Nephron (organoid): Measurements from ENCODE around the gene GNG7.

Experiments
- H3K27ac Mint-ChIP-seq, 3 experiments: 2 replicates each; pipeline ENCODE4 v1.8.0; 2020; ENCODE audit warnings: mixed read lengths in 3 of 3, mild to moderate bottlenecking in 2 of 3, moderate library complexity in 1 of 3
- H3K27me3 Mint-ChIP-seq: 2 replicates; pipeline ENCODE4 v1.8.0; 2021; ENCODE audit warnings: low read depth, mild to moderate bottlenecking, moderate library complexity, mixed read lengths
- H3K36me3 Mint-ChIP-seq: 2 replicates; pipeline ENCODE4 v1.8.0; 2020; ENCODE audit warnings: low read depth, mixed read lengths
- H3K4me1 Mint-ChIP-seq: 2 replicates; pipeline ENCODE4 v1.8.0; 2020; ENCODE audit warnings: mixed read lengths
- H3K4me3 Mint-ChIP-seq, 3 experiments: 2 replicates each; pipeline ENCODE4 v1.8.0; 2020; ENCODE audit warnings: mild to moderate bottlenecking in 3 of 3, mixed read lengths in 3 of 3, moderate library complexity in 2 of 3
- H3K9me3 Mint-ChIP-seq: 2 replicates; pipeline ENCODE4 v1.8.0; 2020; ENCODE audit warnings: mixed read lengths
- TF ChIP-seq, protein P1 (sequence below), 3 experiments: fragments of 200-600 bp; sonication (generic); IDR thresholded peaks; one replicate each; pipeline ENCODE4 v1.5.0; 2021; ENCODE audit warnings: antibody characterized with exemption in 3 of 3; ENCODE audit not compliant: unreplicated experiment in 3 of 3

Gene GNG7

DNA sequence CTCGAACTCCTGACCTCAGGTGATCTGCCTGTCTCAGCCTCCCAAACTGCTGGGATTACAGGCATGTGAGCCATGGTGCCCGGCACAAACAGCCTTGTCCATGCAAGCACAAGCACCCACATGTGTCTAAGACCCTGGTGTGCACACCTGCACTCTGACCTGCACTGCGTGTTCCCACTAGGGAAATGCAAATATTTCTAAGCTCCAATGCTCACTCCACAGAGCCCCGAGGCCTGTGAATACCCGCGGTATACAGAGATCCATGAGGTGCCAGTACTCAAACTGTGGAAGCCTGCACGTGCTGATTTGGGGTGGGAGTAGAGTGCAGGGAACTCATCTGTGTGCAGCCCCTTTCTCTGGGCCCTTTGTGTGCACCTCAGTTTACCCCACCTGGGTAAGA is 211.8 kb downstream of the GNG7 start:
- TF ChIP-seq, protein P1, sequence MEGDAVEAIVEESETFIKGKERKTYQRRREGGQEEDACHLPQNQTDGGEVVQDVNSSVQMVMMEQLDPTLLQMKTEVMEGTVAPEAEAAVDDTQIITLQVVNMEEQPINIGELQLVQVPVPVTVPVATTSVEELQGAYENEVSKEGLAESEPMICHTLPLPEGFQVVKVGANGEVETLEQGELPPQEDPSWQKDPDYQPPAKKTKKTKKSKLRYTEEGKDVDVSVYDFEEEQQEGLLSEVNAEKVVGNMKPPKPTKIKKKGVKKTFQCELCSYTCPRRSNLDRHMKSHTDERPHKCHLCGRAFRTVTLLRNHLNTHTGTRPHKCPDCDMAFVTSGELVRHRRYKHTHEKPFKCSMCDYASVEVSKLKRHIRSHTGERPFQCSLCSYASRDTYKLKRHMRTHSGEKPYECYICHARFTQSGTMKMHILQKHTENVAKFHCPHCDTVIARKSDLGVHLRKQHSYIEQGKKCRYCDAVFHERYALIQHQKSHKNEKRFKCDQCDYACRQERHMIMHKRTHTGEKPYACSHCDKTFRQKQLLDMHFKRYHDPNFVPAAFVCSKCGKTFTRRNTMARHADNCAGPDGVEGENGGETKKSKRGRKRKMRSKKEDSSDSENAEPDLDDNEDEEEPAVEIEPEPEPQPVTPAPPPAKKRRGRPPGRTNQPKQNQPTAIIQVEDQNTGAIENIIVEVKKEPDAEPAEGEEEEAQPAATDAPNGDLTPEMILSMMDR (IDR thresholded peaks at IDR 0.05; ENCODE audit: unreplicated experiment in 3 of 3): no peak
- Mint-ChIP-seq H3K27me3 (peaks cover 20% of the 10 kb centered on the region), H3K9me3 (no peaks in the 10 kb centered on the region), H3K27ac (no peak overlapping the region), H3K4me1 (peaks cover 19% of the 10 kb centered on the region), H3K36me3 (no peaks in the 10 kb centered on the region), H3K4me3 (peak overlapping the region in 1 of 3 experiments; percentile 27)

DNA sequence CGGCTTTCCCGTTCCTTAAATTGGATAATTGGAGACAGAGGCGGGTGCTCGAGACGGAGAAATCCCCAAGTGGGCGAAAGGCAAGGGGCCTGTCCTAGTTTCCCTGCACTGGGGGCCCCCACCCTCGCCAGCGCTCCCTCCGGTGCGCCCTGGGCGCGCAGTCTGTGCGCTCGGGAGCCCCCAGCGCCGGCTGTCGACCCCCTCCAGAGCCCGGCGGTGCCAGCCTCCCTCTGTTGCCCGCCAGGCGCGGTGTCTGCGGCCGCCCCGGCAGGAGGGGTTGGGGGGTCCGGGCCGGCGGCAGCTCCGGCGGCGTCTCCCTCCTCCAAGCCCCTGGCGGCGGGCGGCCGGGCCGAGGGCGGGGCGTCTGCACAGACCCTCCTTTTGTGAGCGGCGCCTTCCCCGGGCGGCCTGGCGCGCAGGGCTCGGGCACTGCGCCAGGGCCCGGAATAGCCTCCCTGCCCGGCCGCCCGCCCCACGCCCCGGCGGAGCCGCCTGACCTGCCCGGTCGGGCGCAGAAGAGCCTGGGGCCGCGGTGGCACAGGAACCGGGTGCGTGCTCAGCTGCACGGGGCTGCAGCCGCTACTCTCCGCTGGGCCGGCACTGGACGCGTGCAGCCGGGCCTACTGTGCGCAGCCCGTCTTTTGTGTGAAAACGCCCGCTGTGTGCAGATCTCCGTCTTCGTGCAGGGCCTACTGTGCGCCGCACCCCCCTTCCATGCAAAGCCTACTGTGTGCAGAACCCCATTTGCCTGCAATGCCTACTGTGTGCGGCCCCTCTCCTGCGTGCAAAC is 213.4 kb downstream of the GNG7 start:
- H3K27ac Mint-ChIP-seq: peak overlapping the region in 1 of 3 experiments; percentile 15
- H3K9me3 Mint-ChIP-seq: no peaks in the 10 kb centered on the region
- H3K36me3 Mint-ChIP-seq: no peaks in the 10 kb centered on the region
- TF ChIP-seq, protein P1 (IDR thresholded peaks at IDR 0.05; ENCODE audit: unreplicated experiment in 3 of 3): no peak
- peak overlapping the region; percentile 58 to 68 (median 63) for H3K4me3 Mint-ChIP-seq
- H3K4me1 Mint-ChIP-seq: peaks cover 14% of the 10 kb centered on the region
- H3K27me3 Mint-ChIP-seq: peaks cover 28% of the 10 kb centered on the region

DNA sequence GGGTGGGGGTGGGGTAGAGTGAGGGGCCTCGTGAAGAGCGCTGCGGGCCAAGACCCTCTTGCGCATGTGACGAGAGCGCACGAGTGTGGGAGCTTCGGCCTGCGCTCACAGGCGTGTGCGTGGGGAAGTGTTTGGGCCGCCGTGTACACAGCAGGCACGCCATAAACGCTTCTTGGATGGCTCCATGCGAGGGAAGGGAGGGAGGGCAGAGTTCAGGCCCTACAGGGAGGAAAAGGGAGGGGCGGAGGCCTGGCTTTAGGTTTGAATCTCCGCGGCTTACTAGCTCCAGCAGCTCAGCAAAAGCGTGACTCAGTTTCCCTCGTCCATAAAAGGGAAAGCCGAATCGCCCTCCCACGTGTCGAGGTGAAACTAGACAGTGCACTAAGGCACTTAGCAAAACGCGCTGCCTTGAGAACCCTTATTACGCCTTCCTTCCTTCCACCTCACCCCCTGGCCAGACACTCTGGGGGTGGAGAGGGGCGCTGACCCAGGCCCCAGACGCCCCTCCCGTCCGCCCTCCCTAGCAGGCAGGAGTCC is 214.0 kb downstream of the GNG7 start:
- no peak overlapping the region for H3K4me3 Mint-ChIP-seq
- H3K4me1 Mint-ChIP-seq: peaks cover 7% of the 10 kb centered on the region
- peaks cover 5% of the 10 kb centered on the region for H3K9me3 Mint-ChIP-seq

DNA sequence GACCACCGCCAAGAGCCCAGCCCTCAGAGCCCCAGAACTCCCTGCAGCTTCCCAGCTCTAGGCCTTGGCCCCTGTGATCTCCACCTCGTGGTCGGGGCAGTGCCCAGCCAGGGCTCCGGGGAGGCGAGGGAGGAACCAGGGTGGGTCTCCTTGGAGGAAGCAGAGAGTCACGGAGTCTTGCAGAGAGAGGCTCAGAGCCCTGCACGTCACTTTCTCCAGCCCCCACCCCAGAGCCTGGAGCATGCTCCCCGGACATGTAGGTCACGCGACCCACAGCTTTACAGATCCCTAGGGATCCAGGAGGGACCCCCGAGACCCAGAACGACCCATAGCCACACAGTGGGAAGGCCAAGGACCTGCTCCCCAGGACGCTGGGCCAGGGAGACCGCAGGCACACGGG is 214.7 kb downstream of the GNG7 start:
- peaks cover 32% of the 10 kb centered on the region for H3K27me3 Mint-ChIP-seq
- no peak overlapping the region for H3K4me3 Mint-ChIP-seq
- H3K9me3 Mint-ChIP-seq: peaks cover 8% of the 10 kb centered on the region
- H3K4me1 Mint-ChIP-seq: peaks cover 6% of the 10 kb centered on the region
- no peak overlapping the region for H3K27ac Mint-ChIP-seq
- TF ChIP-seq, protein P1 (IDR thresholded peaks at IDR 0.05; ENCODE audit: unreplicated experiment in 3 of 3): no peak
- H3K36me3 Mint-ChIP-seq: no peaks in the 10 kb centered on the region

More for the DNA sequence above, 214.0 kb downstream of the GNG7 start:
- Mint-ChIP-seq H3K27ac (no peak overlapping the region), H3K36me3 (no peaks in the 10 kb centered on the region), H3K27me3 (peaks cover 32% of the 10 kb centered on the region)
- TF ChIP-seq, protein P1 (IDR thresholded peaks at IDR 0.05; ENCODE audit: unreplicated experiment in 3 of 3): no peak

DNA sequence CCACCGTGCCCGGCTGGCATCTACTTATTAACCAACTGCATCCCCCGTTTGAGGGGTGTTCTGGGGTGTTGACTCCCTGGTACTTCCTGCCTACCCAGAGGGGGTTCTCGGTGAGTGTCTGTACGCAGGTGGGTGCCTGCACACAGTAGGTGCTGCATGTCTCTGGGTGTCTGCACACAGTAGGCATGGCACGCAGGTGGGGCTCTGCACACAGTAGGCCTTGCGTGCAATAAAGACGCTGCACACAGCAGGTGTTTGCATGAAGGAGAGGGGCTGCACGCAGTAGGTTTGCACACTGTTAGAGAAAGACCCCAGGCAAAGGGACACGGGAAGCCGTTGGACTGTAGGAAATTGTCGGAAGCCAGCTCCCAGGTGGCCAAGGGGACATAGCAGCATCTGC is 215.4 kb downstream of the GNG7 start:
- Mint-ChIP-seq H3K27me3 (peaks cover 32% of the 10 kb centered on the region), H3K4me3 (no peak overlapping the region)

More for the DNA sequence above, 215.4 kb downstream of the GNG7 start:
- peaks cover 6% of the 10 kb centered on the region for H3K4me1 Mint-ChIP-seq
- no peaks in the 10 kb centered on the region for H3K36me3 Mint-ChIP-seq
- TF ChIP-seq, protein P1 (IDR thresholded peaks at IDR 0.05; ENCODE audit: unreplicated experiment in 3 of 3): no peak
- no peak overlapping the region for H3K27ac Mint-ChIP-seq
- H3K9me3 Mint-ChIP-seq: peaks cover 8% of the 10 kb centered on the region
